Activated CD4-positive, CD25-positive, alpha-beta regulatory T cell treated with anti-CD3 and anti-CD28 coated beads, Interleukin-2, amount 50 U/mL, for 24 hours (primary cell): ENCODE data around the gene NPNT.

ENCODE experiments used
- ATAC-seq, 2 donors: fragments of 150-1000 bp; cut with Tn5 transposase; one replicate each; pipeline ENCODE4 v1.10.0; 2021; ENCODE audit warnings: mild to moderate bottlenecking in 1 of 2, moderate library complexity in 1 of 2

NPNT gene

GRCh38 chr4:105971036-105971435 lies 75.8 kb downstream of the NPNT start:
- ATAC-seq = no peak

DNA sequence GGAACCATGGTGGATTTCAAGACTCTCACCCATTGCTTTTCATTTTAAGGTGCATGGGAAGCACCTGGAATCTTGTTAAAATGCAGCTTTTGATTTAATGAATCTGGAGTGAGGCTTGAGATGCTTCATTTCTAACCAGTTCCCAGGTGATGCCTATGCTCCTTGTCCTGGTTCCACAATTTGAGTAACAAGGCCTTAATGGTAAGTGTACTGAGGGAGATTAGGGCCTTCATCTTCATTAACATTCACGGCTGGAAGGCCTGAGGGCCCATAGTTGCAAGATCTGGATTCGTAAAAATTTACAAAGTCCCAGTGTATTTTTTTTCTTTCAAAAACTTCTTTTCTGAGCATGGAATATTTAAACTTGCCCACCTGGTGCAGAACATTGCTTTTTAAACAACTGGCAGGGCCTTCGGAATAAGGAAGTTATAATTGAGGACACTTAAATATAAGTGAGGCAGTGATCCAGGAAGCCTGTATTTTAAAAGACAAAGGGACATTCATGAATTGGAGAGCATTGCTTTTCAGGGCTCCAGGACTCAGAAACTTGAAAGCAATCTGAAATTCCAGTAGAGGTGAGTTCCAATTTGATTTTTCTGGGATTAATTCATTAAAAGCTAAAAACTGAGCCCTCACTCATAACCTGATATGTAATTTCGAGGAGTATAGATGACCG lies 77.8 kb downstream of the NPNT start:
- no peak for ATAC-seq

DNA sequence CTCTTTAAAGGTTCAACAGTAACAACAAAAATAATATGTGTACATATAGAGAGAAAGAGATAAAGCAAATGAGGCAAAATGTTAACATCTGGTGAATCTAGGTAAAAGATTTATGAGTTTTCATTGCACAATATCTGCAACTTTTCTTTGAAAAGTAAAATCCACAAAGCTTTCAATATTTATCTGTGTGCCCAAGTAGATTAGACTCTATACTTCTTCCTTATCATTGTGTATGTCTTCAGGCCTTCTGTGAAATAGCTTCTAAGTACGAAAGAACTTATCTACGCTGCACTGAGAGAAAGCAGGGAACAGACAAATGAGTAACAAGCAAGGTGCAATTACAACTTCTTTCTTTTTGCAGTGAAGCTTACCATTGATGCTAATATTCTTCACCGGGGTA lies 81.6 kb downstream of the NPNT start:
- ATAC-seq = no peak

DNA sequence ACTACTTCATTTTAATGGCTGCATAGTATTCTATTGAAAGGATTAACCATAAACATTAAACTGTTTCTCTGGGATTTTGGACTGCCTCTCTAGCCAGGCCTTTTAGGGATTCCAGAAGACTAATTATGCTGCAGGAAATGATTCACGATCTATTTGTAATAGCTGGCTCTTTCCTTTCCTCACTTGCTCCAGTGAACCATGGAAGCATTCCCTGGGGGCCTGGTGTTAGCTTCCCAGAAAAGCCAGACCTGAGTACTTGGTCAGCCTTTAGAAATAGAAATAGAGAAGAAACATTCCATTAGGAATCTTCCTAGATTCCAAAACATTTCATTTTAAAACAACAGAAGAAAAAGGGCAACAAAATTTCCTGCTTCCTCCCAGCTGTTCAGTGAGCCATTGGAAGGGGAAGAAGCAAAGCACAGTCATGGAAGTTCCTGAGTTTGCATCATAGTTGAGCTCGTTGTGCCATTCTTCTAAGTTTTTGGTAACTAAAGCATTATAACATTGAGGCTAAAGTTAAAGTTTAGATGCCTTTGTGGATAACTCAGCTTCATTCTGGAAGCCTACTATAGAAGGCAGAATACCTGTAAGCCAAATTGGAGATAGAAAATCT lies 83.5 kb downstream of the NPNT start:
- no peak for ATAC-seq

DNA sequence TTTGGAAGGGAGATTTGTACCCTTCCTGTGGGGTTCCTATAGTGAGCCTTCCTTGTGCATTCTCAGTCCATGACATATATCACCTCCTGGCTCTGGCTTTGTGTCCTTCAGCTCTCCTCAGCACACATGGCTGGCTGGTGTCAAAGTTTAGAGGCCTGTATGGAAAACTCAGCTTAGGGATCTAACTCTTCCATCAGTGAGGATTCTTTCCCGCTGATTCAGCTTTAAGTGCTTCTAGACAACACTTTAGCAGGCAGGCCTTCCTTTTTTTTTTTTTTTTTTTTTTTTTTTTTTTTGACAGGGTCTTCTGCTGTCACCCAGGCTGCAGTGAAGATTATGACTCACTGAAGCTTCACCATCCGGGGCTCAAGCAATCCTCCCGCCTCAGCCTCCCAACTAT lies 84.2 kb downstream of the NPNT start:
- ATAC-seq = no peak

DNA sequence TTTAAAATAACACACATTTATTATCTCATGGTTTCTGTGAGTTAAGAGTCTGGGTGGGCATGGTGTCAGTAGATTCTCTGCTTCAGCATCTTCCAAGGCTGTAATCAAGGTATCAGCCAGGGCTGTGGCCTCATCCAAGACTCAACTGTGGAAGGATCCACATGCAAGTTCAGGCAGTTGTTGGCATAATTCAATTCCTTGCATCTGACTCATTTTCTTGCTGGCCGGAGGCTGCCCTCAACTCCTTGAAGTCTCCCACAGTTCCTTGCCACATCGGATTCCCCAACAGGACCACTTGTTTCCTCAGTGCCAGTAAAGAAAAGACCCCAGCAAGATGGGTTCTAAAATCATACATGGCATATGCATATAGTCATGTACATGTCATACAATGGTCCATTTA lies 93.4 kb downstream of the NPNT start:
- no peak for ATAC-seq

- ATAC-seq = no peak
These were observed 94.4 kb downstream of the NPNT start for GRCh38 chr4:105989485-105990242.

- ATAC-seq = no peak
These were observed 95.7 kb downstream of the NPNT start for GRCh38 chr4:105990933-105991332.

GRCh38 chr4:105991726-105992125 lies 96.5 kb downstream of the NPNT start:
- no peak for ATAC-seq

GRCh38 chr4:105992641-105993305 lies 97.5 kb downstream of the NPNT start:
- ATAC-seq = no peak

- no peak for ATAC-seq
These were observed 98.8 kb downstream of the NPNT start for GRCh38 chr4:105994061-105994460.

- ATAC-seq = no peak
These were observed 99.7 kb downstream of the NPNT start for GRCh38 chr4:105994841-105995501.

GRCh38 chr4:105996845-105997244 lies 101.6 kb downstream of the NPNT start:
- no peak for ATAC-seq

DNA sequence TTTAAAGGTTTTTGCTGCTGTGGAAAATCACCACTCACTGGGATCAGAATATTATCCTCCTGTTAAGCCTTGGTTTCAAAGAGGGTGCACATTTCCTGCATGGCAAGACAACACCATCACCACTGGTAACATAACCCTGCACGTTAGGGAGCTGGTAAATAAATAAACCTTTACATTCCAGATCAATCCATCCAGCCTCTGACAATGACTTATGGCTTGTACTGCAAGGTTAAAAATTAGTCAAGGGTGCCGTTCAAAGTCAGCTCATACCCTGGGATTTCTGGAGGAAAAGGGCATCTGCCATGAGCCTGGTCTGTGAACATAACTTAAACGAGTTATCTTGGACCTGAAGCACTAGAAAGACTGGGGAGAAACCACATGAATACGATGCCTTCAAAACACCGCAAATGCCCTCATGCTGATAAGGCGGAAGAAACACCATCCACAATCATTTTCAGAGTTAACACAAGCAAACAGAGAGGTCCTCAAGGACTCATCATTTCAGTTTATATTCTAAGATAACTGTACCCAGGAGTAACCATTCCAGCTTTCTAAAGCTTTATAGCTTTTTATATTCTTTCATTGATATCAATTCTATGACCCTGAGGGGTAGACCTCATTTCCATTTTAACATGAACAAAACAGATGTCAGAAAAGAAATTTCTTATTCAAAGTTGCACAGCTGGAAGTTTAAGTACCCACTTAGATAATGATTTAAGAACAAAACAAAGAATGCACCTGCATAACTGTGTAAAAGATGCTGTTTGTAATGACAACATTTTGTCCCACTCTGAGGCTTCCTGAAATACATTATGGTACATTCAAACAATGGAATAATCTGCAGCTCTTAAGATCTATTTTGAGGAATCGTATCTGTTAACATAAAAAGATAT lies 103.1 kb downstream of the NPNT start:
- ATAC-seq = no peak

- ATAC-seq = no peak
These were observed 107.7 kb downstream of the NPNT start for GRCh38 chr4:106002994-106003393.

- ATAC-seq = no peak
These were observed 115.5 kb downstream of the NPNT start for GRCh38 chr4:106010761-106011160.

DNA sequence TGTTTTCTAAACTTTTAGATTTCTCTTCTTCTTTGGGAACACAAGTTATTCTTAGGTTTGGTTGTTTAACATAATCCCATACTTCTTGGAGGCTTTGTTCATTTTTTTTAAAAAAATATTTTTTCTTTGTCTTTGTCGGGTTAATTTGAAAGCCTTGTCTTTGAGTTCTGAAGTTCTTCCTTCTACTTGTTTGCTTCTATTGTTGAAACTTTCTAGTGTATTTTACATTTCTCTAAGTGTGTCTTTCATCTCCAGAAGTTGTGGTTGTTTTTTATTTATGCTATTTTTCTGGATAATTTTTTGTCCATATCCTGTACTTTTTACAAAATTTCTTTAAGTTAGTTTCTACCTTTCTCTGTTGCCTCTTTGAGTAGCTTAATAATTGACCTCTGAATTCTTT lies 116.1 kb downstream of the NPNT start:
- ATAC-seq = no peak

- ATAC-seq = no peak
These were observed 122.7 kb downstream of the NPNT start for GRCh38 chr4:106017975-106018374.

GRCh38 chr4:106019771-106020170 lies 124.5 kb downstream of the NPNT start:
- ATAC-seq = no peak
